HEK293 (cell line): ENCODE results near the gene PACRG.

Experiments
- CTCF ChIA-PET: fragments of 350-600 bp; formaldehyde crosslinking; extraction: SDS; loops from one replicate; lab custom pipeline; 2021; ENCODE audit warnings: antibody characterized with exemption; lab: Yijun Ruan, JAX
- POLR2A ChIA-PET: fragments of 300-600 bp; formaldehyde crosslinking; extraction: SDS; loops from one replicate; lab custom pipeline; 2020; ENCODE audit warnings: antibody characterized with exemption, inconsistent platforms; lab: Yijun Ruan, JAX
- H3K27ac ChIP-seq: fragments of 200-500 bp; sonication (Bioruptor generic); 2 replicates; pipeline ENCODE4 v1.5.1; 2014; ENCODE audit warnings: low read depth, low read length, control low read depth, inconsistent platforms; ENCODE audit errors: extremely low read depth
- H3K36me3 ChIP-seq, 2 experiments: fragments of 200-500 bp in 1 of 2; sonication (Bioruptor generic) in 1 of 2; 1 replicate in 1 of 2; 2 replicates in 1 of 2; pipeline ENCODE4 v1.5.1; 2014 to 2017; ENCODE audit warnings: inconsistent platforms in 2 of 2, low read length in 2 of 2; ENCODE audit not compliant: control insufficient read depth in 2 of 2, insufficient read depth in 1 of 2
- H3K4me1 ChIP-seq: fragments of 200-500 bp; sonication (Bioruptor generic); 2 replicates; pipeline ENCODE4 v1.5.1; 2014; ENCODE audit warnings: mild to moderate bottlenecking, low read length, inconsistent platforms; ENCODE audit not compliant: control insufficient read depth, insufficient read depth
- H3K4me3 ChIP-seq: 2 replicates; pipeline ENCODE4 v1.5.1; 2011; ENCODE audit warnings: low read depth, mild to moderate bottlenecking, control low read depth, low read length, moderate library complexity
- H3K9me3 ChIP-seq: fragments of 200-500 bp; sonication (Bioruptor generic); 2 replicates; pipeline ENCODE4 v1.5.1; 2014; ENCODE audit warnings: low read depth, low read length, inconsistent platforms; ENCODE audit not compliant: control insufficient read depth, insufficient read depth
- KLF1 ChIP-seq: fragments of 450-650 bp; formaldehyde crosslinking; IDR thresholded peaks from 2 replicates; pipeline ENCODE4 v1.5.1; 2016; ENCODE audit warnings: missing biosample characterization, missing genetic modification characterization
- MZF1 ChIP-seq: fragments of 450-650 bp; formaldehyde crosslinking; IDR thresholded peaks from 2 replicates; pipeline ENCODE4 v1.5.1; 2017; ENCODE audit warnings: missing biosample characterization, missing genetic modification characterization, borderline replicate concordance
- PRDM1 ChIP-seq: fragments of 450-650 bp; formaldehyde crosslinking; IDR thresholded peaks from 2 replicates; pipeline ENCODE4; 2016; ENCODE audit warnings: missing biosample characterization, missing genetic modification characterization
- SALL2 ChIP-seq: fragments of 450-650 bp; formaldehyde crosslinking; IDR thresholded peaks from 2 replicates; pipeline ENCODE4 v1.5.0; 2017; ENCODE audit warnings: missing biosample characterization, mild to moderate bottlenecking, missing genetic modification characterization, borderline replicate concordance
- SCRT1 ChIP-seq: fragments of 450-650 bp; formaldehyde crosslinking; IDR thresholded peaks from 2 replicates; pipeline ENCODE4 v1.5.1; 2016; ENCODE audit warnings: missing biosample characterization, missing genetic modification characterization, borderline replicate concordance
- TRIM28 ChIP-seq: IDR thresholded peaks from 2 replicates; pipeline ENCODE4 v1.6.1; 2011; ENCODE audit warnings: low read length, control low read depth, borderline replicate concordance
- ZBTB8A ChIP-seq: fragments of 450-650 bp; formaldehyde crosslinking; IDR thresholded peaks from 2 replicates; pipeline ENCODE4 v1.5.1; 2016; ENCODE audit warnings: missing biosample characterization, missing genetic modification characterization
- ZNF112 ChIP-seq: fragments of 450-650 bp; formaldehyde crosslinking; IDR thresholded peaks from 2 replicates; pipeline ENCODE4 v1.5.0; 2017; ENCODE audit warnings: missing biosample characterization, missing genetic modification characterization
- ZNF138 ChIP-seq: fragments of 450-650 bp; formaldehyde crosslinking; IDR thresholded peaks from 2 replicates; pipeline ENCODE4 v1.5.1; 2016; ENCODE audit warnings: missing biosample characterization, missing genetic modification characterization, borderline replicate concordance
- ZNF174 ChIP-seq: fragments of 450-650 bp; formaldehyde crosslinking; IDR thresholded peaks from 2 replicates; pipeline ENCODE4 v1.5.0; 2017; ENCODE audit warnings: missing biosample characterization, mild to moderate bottlenecking, missing genetic modification characterization
- ZNF19 ChIP-seq: fragments of 450-650 bp; formaldehyde crosslinking; IDR thresholded peaks from 2 replicates; pipeline ENCODE4; 2016; ENCODE audit warnings: missing biosample characterization, missing genetic modification characterization, low read depth
- ZNF202 ChIP-seq: fragments of 450-650 bp; formaldehyde crosslinking; IDR thresholded peaks from 2 replicates; pipeline ENCODE4 v1.5.1; 2016; ENCODE audit warnings: missing biosample characterization, missing genetic modification characterization, borderline replicate concordance
- ZNF394 ChIP-seq: fragments of 450-650 bp; formaldehyde crosslinking; IDR thresholded peaks from 2 replicates; pipeline ENCODE4 v1.5.1; 2016; ENCODE audit warnings: missing biosample characterization, missing genetic modification characterization, mild to moderate bottlenecking, moderate library complexity, borderline replicate concordance
- ZNF426 ChIP-seq: fragments of 450-650 bp; formaldehyde crosslinking; IDR thresholded peaks from 2 replicates; pipeline ENCODE4 v1.5.1; 2017; ENCODE audit warnings: missing biosample characterization, missing genetic modification characterization, mild to moderate bottlenecking, inconsistent platforms, moderate library complexity
- ZNF473 ChIP-seq: fragments of 450-650 bp; formaldehyde crosslinking; IDR thresholded peaks from 2 replicates; pipeline ENCODE4 v1.5.1; 2017; ENCODE audit warnings: missing biosample characterization, missing genetic modification characterization
- ZNF488 ChIP-seq: fragments of 450-650 bp; formaldehyde crosslinking; IDR thresholded peaks from 2 replicates; pipeline ENCODE4 v1.5.1; 2016; ENCODE audit warnings: missing biosample characterization, missing genetic modification characterization
- ZNF513 ChIP-seq: fragments of 450-650 bp; IDR thresholded peaks from 2 replicates; pipeline ENCODE4 v1.5.1; 2018; ENCODE audit warnings: missing biosample characterization, missing genetic modification characterization
- ZNF580 ChIP-seq: fragments of 450-650 bp; formaldehyde crosslinking; IDR thresholded peaks from 2 replicates; pipeline ENCODE4 v1.5.1; 2016; ENCODE audit warnings: missing biosample characterization, missing genetic modification characterization
- ZNF664 ChIP-seq: fragments of 450-650 bp; formaldehyde crosslinking; IDR thresholded peaks from 2 replicates; pipeline ENCODE4 v1.5.1; 2016; ENCODE audit warnings: missing biosample characterization, missing genetic modification characterization
- ZNF677 ChIP-seq: fragments of 450-650 bp; IDR thresholded peaks from 2 replicates; pipeline ENCODE4 v1.5.0; 2018; ENCODE audit warnings: missing biosample characterization, mild to moderate bottlenecking, missing genetic modification characterization, moderate library complexity
- ZNF692 ChIP-seq: fragments of 450-650 bp; formaldehyde crosslinking; IDR thresholded peaks from 2 replicates; pipeline ENCODE4 v1.5.1; 2016; ENCODE audit warnings: missing biosample characterization, missing genetic modification characterization
- ZNF707 ChIP-seq: fragments of 450-650 bp; formaldehyde crosslinking; IDR thresholded peaks from 2 replicates; pipeline ENCODE4 v1.5.1; 2016; ENCODE audit warnings: missing biosample characterization, missing genetic modification characterization
- ZNF792 ChIP-seq: fragments of 450-650 bp; formaldehyde crosslinking; IDR thresholded peaks from 2 replicates; pipeline ENCODE4 v1.5.1; 2016; ENCODE audit warnings: missing biosample characterization, missing genetic modification characterization

The PACRG gene

GRCh38 chr6:163137398-163137881, 409.7 kb downstream of the PACRG start (continued):
- TF ChIP-seq ZNF488 (tag by site-specific recombination) (no peak), ZNF677 (tag by site-specific recombination) (no peak), ZNF580 (tag by site-specific recombination) (no peak), ZNF692 (tag by site-specific recombination) (no peak), SALL2 (tag by site-specific recombination) (no peak), ZNF202 (no peak)

GRCh38 chr6:163146036-163146435, 418.3 kb downstream of the PACRG start:
- H3K9me3 ChIP-seq, result no peaks in the 10 kb centered on the region
- H3K4me1 ChIP-seq, result no peaks in the 10 kb centered on the region
- H3K4me3 ChIP-seq, result no peak overlapping the region
- no peaks in the 10 kb centered on the region for H3K36me3 ChIP-seq
- TF ChIP-seq ZNF394 (tag by site-specific recombination), result no peak
- TF ChIP-seq ZBTB8A, result no peak
- no peak for TF ChIP-seq ZNF426
- no peak for TF ChIP-seq ZNF707
- no peak for TF ChIP-seq KLF1
- TF ChIP-seq ZNF664 (tag by site-specific recombination), result no peak
- TF ChIP-seq, all 188 proteins: peak for 0
- CTCF ChIA-PET, result interaction anchor here (0.9 kb wide), 1 partner anchor 25 kb away, joined by 3 read pairs; no protein-coding TSS in a partner anchor
- POLR2A ChIA-PET, result no interaction called here
- no peak overlapping the region for H3K27ac ChIP-seq

- Histone ChIP-seq H3K4me3 (no peak overlapping the region), H3K4me1 (no peaks in the 10 kb centered on the region), H3K27ac (no peak overlapping the region), H3K9me3 (no peaks in the 10 kb centered on the region), H3K36me3 (no peaks in the 10 kb centered on the region)
- no peak for TF ChIP-seq MZF1 (tag by site-specific recombination)
- no peak for TF ChIP-seq ZNF513
- no peak for TF ChIP-seq ZNF174 (tag by site-specific recombination)
- TF ChIP-seq ZNF19 (tag by site-specific recombination), result no peak
- no peak for TF ChIP-seq ZNF692 (tag by site-specific recombination)
- TF ChIP-seq ZNF473 (tag by site-specific recombination), result no peak
- no peak for TF ChIP-seq ZNF138 (tag by site-specific recombination)
- no peak for TF ChIP-seq ZNF112 (tag by site-specific recombination)
- no peak for TF ChIP-seq SCRT1
- no peak for TF ChIP-seq ZNF792 (tag by site-specific recombination)
- no peak for TF ChIP-seq ZNF707
- no peak for TF ChIP-seq PRDM1 (tag by site-specific recombination)
- no peak for TF ChIP-seq TRIM28
- CTCF ChIA-PET, result interaction anchor here (0.9 to 1.2 kb wide), 2 partner anchors 50 to 291 kb away, joined by 4 read pairs; no protein-coding TSS in a partner anchor
- POLR2A ChIA-PET, result no interaction called here
Observed at GRCh38 chr6:163147994-163148393, 420.2 kb downstream of the PACRG start.
